ENCODE data around the gene NR0B2.

Gene NR0B2

DNA sequence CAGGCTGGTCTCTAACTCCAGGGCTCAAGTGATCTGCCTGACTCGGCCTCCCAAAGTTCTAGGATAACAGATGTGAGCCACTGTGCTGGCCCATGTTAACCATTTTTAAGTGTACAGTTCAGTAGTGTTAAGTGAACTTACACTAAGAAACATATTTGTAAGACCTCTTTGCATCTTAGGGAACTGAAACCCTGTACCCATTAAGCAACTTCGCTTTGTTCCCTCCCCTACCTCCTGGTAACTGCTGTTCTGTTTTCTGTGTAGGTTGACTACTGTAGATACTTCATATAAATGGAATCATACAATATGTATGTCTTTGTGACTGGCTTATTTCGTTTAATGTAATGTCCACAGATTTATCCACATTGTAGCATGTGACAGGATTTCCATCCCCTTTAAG lies 18.8 kb upstream of the NR0B2 start:
- DNase-seq = no peak

DNA sequence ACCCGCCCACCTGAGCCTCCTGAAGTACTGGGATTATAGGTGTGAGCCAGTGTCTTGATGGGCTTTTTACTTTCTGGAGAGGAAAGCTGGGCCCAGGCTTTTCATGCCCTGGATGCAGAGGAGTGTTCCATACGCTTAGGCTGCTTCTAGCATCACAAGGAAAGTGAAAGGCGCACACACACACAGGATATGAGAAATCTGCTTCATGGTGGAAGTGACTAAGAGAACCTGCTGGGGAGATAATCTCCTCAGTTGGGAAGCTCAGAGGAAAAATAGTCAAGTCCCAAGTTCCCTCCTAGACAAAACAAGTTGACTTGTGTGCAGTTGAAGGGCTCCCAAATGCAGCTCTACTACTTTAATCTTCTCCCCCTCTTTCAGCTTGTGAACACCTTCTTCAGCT lies 9.9 kb upstream of the NR0B2 start:
- DNase-seq = no peak

DNA sequence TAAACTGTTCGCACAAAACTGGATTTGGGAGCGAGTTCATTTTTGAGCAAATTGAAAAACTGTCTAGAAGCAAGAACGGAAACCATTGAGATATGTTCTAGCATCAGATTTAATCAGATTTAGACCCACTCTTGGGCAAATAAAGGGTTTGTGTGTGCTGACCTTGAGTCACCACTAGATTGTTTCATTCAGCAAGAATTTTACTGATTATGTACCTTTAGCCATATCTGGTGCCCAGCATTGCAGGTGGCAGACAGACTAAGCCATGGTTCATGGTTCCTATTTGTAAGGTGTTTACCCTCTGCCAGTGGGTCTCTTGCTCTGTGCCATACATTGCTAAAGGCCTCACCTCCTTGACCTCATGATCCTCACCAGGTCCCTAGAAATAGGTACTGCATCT lies 9.1 kb upstream of the NR0B2 start:
- no peak for DNase-seq

DNA sequence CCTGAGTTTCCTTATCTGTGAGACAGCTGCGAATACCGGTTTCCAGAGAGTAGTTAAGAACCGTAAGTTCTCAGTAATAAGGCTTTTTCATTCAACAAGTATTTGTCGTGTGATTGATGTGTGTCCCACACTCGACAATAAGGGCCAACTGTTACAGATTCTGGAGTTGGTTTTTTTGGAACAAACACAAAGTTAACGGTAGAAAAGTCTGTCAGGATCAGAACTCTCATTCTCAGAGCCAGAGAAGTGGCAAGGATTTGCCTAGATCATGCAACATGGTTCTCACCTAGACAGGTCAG lies 8.6 kb upstream of the NR0B2 start:
- no peak for DNase-seq

GRCh38 chr1:26921540-26922430 lies 8.0 kb upstream of the NR0B2 start, which contains the start of gene NUDC:
Gene NUDC (plus strand): TSS chr1:26921743. CDS start chr1:26921849, 106 bp downstream.
- peak; percentile 91 to 92 for DNase-seq

- DNase-seq = no peak
Observed at GRCh38 chr1:26921126-26921539, 7.4 kb upstream of the NR0B2 start.

- no peak for DNase-seq
Observed at GRCh38 chr1:26915204-26915842, 1.5 kb upstream of the NR0B2 start.

DNA sequence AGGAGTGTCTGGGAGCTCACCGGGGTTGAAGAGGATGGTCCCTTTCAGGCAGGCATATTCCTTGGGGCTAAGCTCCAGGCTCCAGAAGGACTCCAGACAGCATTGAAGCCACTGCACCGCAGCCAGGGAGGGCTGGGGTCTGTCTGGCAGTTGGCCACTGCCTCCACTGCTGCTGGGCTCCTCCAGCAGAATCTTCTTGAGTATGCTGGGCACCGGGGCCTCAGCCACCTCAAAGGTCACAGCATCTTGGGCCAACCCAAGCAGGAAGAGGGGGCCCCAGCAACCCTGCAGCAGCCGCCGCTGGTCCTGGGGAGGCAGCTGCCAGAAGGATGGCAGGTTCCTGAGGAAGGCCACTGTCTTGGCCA lies 404 bp downstream of the NR0B2 start:
- no peak for DNase-seq

- no peak for DNase-seq
Observed at GRCh38 chr1:26912147-26912490, 1.7 kb downstream of the NR0B2 start.

DNA sequence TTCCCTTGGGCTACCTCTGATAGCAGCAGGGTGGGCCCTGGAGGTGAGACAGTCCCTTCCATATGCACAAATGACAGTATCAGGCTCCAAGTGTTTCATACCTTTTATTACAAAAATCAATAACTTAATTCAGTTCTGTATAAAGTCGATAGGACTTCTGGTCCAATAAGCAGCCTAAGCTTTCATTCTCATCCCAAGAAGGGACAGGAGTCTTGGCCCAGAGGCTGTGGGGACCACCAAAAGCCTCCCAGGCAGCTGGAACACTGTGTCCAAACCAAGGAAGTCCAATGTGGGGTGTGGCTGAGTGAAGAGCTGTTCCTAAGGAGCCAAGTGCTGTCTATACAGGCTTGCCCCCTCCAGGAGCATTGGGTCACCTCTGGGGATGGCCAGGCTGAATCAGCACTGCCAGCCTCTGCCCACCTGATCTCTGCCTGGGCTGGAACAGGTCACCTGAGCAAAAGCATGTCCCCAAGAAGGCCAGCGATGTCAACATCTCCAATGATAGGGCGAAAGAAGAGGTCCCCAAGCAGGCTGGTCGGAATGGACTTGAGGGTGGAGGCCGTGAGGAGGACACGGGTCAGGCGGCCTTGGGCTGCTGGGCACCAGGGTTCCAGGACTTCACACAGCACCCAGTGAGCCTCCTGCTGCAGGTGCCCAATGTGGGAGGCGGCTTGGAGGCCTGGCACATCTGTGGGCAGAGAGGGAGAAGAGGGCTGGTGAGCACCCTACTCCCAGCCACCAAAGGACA lies 2.2 kb downstream of the NR0B2 start:
- no peak for DNase-seq

GRCh38 chr1:26910343-26911160 lies 3.2 kb downstream of the NR0B2 start:
- DNase-seq = no peak

GRCh38 chr1:26909951-26910342 lies 3.8 kb downstream of the NR0B2 start:
- no peak for DNase-seq

DNA sequence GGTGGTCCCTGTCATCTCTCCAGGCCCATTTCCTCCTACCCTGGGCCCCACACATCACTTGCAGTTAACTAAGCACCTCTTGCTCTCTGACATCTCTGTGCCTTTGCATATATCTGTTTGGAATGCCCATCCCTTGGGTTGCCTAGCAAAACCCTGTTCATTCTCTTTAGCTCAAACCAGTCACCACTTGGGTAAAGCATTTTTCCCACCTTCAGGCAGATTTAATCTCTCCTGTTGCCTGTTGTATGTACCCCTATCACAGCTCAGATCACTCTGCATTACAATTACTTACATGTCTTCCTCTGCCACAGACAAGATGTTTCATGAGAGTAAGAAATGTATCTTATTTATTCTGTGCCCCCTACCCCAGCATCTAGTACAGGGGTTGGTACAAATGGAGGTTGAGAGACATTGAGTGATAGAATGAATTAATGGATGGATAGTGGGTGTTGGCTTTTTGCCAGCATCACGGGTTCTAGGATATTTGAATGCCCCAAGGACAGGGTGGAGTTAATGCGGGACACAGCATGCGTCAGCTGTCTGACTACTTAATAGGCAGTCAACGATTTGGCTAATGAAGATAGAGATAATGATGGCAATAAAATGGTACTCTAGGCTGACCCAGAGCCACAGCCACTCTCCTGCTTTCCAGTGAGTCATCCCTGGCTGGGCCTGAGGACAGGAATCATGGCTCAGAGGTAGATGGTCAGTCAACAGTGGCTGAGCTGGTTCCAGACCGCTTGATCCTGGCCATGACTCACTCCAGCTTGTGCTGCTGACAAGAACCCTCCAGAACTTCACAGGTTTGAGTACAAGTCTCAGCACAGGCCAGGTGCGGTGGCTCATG lies 6.5 kb downstream of the NR0B2 start:
- DNase-seq = no peak

GRCh38 chr1:26900815-26901511 lies 12.8 kb downstream of the NR0B2 start:
- no peak for DNase-seq

DNA sequence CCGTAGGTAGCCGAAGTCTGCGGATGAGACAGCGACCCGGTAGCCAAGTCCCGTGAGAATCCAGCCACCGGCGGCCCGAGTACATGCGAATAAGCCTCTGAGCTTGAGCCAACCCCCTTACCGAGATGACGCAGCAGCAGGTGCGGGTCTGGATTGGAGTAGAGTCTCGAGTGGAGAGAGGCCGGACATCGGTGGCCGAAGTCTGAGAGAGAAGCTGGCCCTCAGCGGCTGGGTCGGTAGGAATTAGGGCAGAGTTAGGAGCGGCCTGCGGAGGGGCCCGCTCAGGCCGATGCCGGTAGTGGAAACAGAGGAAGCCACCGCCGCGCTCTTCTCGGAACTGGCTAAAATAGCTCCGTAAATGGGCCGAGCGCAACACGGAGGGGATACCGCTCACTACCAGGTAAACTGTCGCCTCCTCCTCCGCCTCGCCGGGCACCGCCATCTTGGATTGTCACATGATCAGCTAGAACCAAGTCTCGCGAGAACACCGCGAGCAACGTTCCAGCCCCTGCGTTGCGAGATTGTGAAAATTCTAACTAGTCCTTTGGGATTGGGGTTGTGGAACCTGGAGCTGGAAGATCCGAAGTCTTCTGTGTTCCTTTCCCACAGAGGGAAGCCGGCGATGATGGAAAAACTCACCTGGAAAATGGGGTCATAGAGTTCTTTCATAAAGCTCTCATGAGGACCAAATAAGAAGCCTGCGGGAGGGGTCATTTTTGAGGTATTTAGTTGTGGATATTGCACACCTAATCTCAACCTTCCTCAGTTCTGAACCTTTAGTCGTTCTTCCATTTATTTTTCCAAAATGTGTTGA lies 13.6 kb downstream of the NR0B2 start, which contains the start of gene GPATCH3:
Gene GPATCH3 (minus strand): TSS at position 467 of the 814 bp plus-strand sequence. CDS start 25 bp downstream, at position 442.
- peak; percentile 84 to 86 for DNase-seq

GRCh38 chr1:26897351-26897750 lies 16.4 kb downstream of the NR0B2 start:
- DNase-seq = no peak

DNA sequence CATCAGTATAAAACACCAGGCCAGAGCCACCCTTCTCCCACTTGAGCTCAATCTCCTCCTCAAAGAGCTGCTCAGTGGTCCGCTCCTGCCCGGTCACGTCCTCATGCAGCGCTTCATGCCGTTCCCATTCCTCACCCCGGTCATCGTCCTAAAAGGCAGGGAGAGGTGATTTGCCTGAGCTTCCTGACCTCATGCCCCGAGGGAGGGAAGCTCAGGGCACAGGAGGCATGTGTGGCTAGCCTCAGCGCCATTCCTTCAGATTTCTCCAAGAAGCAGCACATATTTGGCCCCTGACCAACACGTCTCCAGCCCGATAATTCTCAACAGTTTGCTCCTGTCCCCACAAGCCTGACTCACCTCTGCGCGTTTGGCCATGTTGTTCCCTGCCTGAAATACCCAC lies 19.5 kb downstream of the NR0B2 start:
- no peak for DNase-seq

DNA sequence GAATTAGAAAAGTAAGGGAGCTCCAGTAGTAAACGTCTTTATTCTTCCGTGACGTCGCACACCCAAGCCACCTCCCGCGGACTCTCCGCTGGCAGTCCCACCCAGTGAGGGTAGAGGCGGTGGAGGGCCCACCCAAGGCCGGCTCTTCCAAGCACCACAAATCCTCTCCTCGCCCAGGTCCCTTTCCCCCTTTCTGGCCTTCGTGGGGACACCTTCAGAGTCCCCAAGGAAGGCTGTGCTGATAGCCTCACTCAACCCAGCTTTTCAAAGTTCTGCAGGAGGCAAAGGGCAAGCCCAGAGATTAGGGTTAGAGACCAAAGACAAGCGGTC lies 23.3 kb downstream of the NR0B2 start:
- DNase-seq = no peak

- peak; percentile 67 to 69 for DNase-seq
Observed at GRCh38 chr1:26889551-26890466, 24.0 kb downstream of the NR0B2 start, which contains the start of gene GPN2. Gene GPN2 (minus strand): TSS chr1:26890283. CDS start chr1:26890096, 187 bp downstream.

Data from stimulated activated CD4-positive, alpha-beta T cell treated with anti-CD3 and anti-CD28 coated beads, Interleukin-2, amount 100 ng/mL, for 48 hours (primary cell).